Ovary (tissue), 3 donors: Measurements from ENCODE around the gene CDK5RAP2.

Experiments
- EP300 ChIP-seq: sonication (generic); formaldehyde crosslinking; IDR thresholded peaks from one replicate; pipeline ENCODE4 v1.6.1; 2017; ENCODE audit warnings: antibody characterized with exemption
- POLR2A ChIP-seq: fragments of 450-650 bp; IDR thresholded peaks from one replicate; pipeline ENCODE4 v1.6.1; 2017; ENCODE audit warnings: antibody characterized with exemption, mild to moderate bottlenecking, moderate library complexity
- TF ChIP-seq, protein P1 (sequence below), 3 donors: fragments of 450-650 bp in 2 of 3; fragments of 200-600 bp in 1 of 3; IDR thresholded peaks; one replicate each; pipeline versions ENCODE4 v1.5.1 to v1.8.0; 2016 to 2022; ENCODE audit warnings: antibody characterized with exemption in 3 of 3, mild to moderate bottlenecking in 1 of 3
- donor health status: DM: no; HTN: no; CAD: no.

DNA sequence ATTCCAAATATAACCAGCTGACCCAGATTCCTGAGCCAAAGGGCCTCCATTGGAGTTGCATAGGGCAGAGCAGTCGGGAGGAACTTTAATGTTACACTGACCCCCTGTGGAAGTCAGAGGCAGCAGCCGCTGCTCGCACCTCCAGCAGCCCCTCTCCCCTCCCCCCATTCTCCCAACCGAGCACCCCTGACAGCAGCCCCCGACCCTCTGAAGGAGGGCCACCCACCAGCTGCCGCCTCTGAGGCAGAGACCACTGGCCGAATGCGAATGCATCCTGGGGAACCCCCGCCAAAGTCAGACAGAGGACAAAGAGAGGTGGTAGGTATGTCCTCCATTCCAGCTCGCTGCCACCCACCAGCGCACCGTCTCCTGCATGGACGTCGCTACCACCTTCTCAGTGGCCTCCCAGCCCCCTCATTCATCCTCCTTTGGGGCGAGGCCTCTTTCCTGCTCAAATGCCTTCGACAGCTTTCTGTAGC lies 231.0 kb downstream of the CDK5RAP2 start:
- TF ChIP-seq, protein P1, sequence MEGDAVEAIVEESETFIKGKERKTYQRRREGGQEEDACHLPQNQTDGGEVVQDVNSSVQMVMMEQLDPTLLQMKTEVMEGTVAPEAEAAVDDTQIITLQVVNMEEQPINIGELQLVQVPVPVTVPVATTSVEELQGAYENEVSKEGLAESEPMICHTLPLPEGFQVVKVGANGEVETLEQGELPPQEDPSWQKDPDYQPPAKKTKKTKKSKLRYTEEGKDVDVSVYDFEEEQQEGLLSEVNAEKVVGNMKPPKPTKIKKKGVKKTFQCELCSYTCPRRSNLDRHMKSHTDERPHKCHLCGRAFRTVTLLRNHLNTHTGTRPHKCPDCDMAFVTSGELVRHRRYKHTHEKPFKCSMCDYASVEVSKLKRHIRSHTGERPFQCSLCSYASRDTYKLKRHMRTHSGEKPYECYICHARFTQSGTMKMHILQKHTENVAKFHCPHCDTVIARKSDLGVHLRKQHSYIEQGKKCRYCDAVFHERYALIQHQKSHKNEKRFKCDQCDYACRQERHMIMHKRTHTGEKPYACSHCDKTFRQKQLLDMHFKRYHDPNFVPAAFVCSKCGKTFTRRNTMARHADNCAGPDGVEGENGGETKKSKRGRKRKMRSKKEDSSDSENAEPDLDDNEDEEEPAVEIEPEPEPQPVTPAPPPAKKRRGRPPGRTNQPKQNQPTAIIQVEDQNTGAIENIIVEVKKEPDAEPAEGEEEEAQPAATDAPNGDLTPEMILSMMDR (IDR thresholded peaks at IDR 0.05), result no peak
- TF ChIP-seq EP300 (no peak), POLR2A (no peak)
